NCI-H1048 (cell line): ENCODE measurements around the gene CUX1.
"Not testable (repeated sequence)": the region's sequence is repeated elsewhere in the genome, so short reads cannot be mapped to it uniquely, and the experiment has no call there.

Source experiments
- DNase-seq: peaks from one replicate; lab custom pipeline; 2025; lab: John Stamatoyannopoulos, UW

CUX1 gene

GRCh38 chr7:101869901-101870290 is 52.5 kb downstream of the CUX1 start:
- no peak for DNase-seq

- peak; percentile 40 for DNase-seq
Measured at GRCh38 chr7:101870361-101871062, 53.1 kb downstream of the CUX1 start.

GRCh38 chr7:101871351-101871750 is 53.9 kb downstream of the CUX1 start:
- no peak for DNase-seq

GRCh38 chr7:101874028-101874427 is 56.6 kb downstream of the CUX1 start:
- no peak for DNase-seq

- DNase-seq = no peak
Measured at GRCh38 chr7:101875283-101875846, 57.9 kb downstream of the CUX1 start.

GRCh38 chr7:101877882-101878591 is 60.6 kb downstream of the CUX1 start:
- no peak for DNase-seq

- DNase-seq = no peak
Measured at GRCh38 chr7:101878938-101879337, 61.5 kb downstream of the CUX1 start.

GRCh38 chr7:101879565-101879964 is 62.1 kb downstream of the CUX1 start:
- no peak for DNase-seq

- no peak for DNase-seq
Measured at GRCh38 chr7:101880282-101881054, 63.0 kb downstream of the CUX1 start.

- DNase-seq = no peak
Measured at GRCh38 chr7:101882005-101882421, 64.6 kb downstream of the CUX1 start.

- no peak for DNase-seq
Measured at GRCh38 chr7:101882595-101883564, 65.5 kb downstream of the CUX1 start.

- DNase-seq = no peak
Measured at GRCh38 chr7:101884671-101885596, 67.5 kb downstream of the CUX1 start.

GRCh38 chr7:101885597-101885955 is 68.2 kb downstream of the CUX1 start:
- DNase-seq = no peak

- not testable (repeated sequence) for DNase-seq
Measured at GRCh38 chr7:101887352-101887751, 69.9 kb downstream of the CUX1 start.

GRCh38 chr7:101888564-101888963 is 71.1 kb downstream of the CUX1 start:
- not testable (repeated sequence) for DNase-seq

- no peak for DNase-seq
Measured at GRCh38 chr7:101890749-101891523, 73.5 kb downstream of the CUX1 start.

GRCh38 chr7:101891936-101892640 is 74.7 kb downstream of the CUX1 start:
- no peak for DNase-seq

GRCh38 chr7:101893341-101894082 is 76.1 kb downstream of the CUX1 start:
- DNase-seq = no peak
